NCI-H2171 (cell line): ENCODE measurements around the gene SINHCAF.
"Not testable (repeated sequence)": the region's sequence is repeated elsewhere in the genome, so short reads cannot be mapped to it uniquely, and the experiment has no call there.

Experiments used
- DNase-seq: peaks from one replicate; lab custom pipeline; 2025; lab: John Stamatoyannopoulos, UW

The SINHCAF gene

DNA sequence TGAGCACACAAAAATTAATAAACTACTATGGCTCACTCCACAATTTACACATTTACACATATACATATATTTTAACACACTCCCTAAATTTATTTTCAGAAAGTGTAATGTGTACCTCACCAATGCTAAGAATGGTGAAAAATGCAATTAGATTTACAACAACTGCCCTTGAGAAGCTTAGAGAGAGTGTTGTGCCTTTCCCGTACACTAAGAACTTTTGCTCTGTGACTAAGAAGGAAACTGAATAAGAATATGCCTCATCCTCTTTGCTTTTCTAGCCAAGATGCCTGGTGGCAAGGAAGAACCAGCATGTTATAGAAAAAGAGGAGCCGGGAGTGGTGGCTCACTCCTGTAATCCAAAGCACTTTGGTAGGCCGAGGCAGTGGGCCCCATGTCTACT is 62.3 kb downstream of the SINHCAF start:
- DNase-seq = no peak

DNA sequence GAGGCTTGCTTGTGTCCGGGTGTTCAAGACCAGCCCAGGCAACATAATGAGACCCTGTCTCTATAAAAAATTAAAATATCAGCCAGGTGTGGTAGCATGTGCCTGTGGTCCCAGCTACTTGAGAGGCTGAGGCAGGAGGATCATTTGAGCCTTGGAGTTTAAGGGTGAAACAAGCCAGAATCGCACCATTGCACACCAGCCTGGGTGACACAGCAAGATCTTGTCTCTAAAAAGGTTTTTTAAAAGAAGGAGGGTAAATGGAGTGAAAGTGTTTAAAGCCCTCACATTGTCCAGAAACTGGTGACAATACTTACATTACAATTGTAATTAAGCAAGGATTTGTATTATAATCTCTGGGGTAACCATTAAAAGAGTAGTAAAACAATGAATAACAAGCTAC is 64.2 kb downstream of the SINHCAF start:
- no peak for DNase-seq

DNA sequence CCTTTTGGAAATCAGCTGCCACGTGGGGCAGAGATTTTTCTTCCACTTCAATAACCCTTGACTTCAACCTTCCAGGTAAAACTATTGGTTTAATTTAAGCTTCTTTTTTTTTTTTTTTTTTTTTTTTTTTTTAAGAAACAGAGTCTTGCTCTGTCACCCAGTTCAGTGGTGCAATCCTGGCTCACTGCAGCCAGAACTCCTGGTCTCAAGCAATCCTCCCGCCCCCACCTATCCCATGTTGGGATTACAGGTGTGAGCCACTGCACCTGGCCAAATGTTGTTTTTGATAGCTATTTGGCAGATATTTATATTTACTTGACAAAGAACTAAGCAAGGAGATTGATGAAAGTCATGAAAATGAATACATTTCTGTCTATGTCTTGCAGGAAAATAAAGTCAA is 65.1 kb downstream of the SINHCAF start:
- DNase-seq = peak; percentile 11

DNA sequence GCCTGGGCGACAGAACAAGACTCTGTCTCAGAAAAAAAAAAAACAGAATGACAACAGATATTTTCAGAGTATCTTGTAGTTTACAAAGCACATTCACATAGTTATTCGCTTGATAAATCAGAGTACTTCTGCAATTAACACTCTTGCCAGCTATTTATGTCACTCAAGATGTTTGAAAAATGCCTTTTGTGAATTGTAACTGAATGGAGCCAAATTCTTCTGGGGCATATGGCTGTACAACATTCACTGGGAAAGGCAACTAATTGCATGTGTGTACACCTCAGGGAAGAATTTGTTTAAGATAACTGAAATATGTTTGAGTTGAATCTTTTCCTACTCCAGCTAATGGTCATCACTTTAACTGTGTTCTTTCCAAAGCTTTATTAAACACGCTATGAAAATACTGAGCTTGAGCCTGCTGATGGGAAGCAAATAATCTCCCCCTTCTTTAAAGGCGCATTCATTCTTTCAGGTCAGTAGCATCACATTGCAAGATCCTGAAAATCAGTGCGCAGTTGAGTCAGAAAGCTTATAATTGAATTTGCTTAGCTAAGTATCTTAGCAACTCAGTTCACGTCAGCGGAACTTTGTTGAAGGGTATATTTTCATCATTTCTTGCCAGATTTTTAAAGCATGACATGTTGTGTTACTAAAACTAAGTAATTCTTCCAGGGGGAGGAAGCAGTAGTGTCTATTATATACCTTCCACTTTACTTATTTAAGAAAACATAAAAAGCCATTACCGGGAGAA is 66.6 kb downstream of the SINHCAF start:
- no peak for DNase-seq

DNA sequence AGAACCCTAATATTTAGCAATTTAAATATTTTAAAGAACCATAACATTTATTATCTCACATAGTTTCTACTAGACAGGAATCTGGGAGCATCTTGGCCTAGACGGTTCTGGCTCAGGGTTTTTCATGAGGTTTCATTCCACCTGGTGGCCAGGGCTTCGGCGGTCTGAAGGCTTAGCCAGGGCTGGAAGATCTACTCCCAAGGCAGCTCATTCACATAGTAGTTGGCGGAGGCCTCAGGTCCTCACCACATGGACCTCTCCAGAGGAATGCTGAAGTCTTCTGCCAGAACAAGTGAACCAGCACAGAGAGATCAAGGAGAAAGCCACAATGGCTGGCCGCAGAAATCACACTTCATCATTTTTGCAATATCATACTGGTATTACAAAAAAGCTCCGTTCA is 68.2 kb downstream of the SINHCAF start:
- no peak for DNase-seq

DNA sequence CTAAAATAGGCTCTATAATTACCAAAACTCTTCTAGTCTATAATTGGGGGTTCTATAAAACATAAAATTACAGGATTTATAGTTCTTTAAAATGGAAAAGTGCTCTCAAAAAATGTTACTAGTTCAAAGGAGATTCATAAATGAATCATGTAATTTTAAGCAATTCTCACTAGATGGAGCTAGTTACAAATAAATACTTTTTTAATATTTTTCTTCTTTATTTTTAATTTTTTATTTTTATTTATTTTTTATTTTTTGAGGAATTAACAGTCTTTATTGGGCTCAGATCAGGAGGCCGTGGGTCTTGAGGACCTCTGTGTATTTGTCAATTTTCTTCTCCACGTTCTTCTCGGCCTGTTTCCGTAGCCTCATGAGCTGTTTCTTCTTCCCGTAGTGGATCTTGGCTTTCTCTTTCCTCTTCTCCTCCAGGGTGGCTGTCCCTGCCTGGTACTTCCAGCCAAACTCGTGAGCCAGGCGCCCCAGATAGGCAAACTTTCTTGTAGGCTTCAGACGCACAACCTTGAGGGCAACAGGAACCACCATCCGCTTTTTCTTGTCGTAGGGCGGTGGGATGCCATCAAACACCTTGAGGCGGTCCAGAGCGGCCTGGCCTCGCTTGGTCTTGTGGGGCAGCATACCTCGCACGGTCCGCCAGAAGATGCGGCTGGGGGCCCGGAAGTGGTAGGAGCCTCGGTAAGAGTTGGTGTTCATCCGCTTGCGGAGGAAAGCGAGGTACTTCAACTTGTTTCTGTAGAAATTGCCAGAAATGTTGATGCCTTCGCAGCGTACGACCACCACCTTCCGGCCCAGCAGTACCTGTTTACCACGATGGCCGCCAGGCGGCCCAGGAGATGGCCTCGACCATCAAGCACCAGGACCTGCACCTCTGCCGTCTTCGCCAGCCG is 74.0 kb downstream of the SINHCAF start:
- not testable (repeated sequence) for DNase-seq

DNA sequence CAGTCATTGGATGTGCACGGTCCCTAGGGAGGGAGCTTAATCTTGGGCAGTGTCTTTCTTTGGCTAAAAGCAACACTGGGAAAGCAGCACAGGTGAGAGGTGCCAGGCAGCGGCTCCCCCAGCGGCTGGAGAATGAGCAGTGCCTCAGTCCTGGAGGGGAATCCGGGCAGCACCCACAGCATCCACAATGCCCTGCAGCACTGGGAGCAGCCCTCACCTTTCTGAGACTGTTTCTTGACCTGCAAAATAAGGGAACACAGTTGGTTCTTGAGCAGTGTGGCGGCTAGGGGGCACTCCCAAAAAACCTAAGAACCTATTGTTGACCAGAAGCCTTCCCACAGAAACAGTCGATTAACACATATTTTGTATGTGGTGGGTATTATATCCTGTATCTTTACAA is 75.8 kb downstream of the SINHCAF start:
- no peak for DNase-seq

DNA sequence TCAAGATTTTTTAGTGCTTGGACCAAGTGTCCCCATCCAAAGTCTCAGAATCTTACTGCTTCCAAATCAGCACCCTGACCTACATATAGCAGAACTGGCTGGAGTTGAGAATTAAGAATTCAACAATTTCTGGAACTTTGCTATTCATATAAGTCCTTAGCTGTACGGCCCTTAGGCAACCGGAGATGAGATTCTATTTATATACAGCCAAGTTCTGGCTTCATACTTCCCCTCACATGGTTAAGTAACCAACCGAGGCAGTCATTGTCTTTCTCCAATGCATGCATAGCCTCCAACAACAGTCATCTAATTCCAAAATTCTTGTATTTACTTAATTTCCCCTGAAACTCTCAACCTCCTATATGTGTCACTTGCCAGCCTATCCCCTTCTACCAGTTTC is 76.6 kb downstream of the SINHCAF start:
- DNase-seq = no peak

DNA sequence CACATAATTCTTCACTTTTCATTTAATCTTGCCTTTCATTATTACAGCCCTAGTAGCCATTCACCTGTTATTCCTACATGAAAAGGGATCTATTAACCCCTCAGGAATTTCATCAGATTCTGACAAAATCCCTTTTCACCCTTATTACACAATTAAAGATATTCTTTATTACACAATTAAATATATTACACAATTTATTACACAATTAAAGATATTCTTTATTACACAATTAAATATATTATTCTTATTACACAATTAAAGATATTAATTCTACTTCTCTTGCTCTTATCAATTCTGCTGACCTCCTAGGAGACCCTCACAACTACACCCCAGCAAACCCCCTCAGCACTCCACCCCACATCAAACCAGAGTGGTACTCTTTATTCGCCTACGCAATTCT is 77.1 kb downstream of the SINHCAF start:
- no peak for DNase-seq

DNA sequence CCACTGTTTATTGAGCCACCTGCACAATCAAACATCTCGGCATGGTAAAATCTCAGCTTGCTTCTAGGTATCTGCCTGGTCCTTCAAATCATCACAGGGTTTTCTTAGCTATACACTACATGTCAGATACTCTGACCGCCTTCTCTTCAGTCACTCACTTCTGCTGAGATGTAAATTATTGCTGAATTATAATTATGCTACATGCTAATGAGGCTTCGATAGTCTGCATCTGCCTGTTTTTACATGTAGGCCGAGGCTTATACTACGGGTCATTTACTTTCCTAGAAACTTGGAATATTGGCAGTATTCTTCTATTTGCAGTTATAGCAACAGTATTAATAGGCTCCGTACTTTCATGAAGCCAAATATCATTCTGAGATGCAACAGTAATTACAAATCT is 77.6 kb downstream of the SINHCAF start:
- DNase-seq = no peak

DNA sequence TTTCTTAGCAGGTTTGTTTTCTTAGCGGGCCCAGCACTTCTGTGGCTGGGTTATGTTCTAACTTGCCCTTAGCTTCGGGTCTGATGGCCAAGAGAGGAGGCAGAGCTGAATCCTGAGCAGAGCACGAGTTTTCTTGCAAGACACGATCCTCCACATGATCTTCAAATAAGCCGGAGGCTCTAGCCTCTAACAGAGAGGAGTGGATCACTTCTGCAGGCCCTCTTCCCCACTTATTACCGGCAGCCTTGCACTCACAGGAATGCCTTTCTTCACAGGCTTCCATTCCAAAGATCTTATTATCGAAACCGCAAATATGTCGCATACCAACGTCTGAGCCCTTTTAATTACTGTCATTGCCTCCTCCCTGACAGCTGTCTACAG is 79.5 kb downstream of the SINHCAF start:
- DNase-seq = no peak

DNA sequence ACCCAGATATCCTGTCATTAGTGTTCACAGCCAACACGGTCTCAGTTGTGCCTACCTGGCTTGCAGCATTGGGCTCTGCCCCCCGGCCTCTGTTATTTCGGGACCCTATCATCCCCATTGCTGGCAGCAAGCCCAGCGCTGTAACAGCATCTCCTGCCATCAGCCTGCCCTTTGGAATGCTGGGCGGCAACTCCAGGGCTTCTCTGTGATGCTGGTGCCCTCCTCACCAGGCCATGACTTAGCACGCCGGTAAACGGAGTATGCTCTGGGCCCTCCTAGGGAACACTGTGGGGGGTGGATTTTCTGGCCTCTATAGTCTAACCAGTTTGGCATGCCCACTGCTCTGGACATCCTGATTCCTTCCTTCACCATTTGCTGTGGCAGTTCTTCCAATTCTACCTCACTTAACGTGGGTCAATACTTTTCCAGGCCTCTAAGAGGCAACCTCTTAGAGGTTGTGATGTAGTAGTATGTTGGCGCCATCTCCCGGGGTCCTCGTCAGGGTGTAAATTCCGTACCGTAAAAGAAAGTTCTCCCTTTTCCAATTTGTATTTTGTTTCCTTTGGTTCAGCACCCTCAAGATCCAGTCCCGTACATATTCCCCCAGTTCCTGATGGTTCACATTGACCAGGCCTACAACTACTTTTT is 80.0 kb downstream of the SINHCAF start:
- no peak for DNase-seq

DNA sequence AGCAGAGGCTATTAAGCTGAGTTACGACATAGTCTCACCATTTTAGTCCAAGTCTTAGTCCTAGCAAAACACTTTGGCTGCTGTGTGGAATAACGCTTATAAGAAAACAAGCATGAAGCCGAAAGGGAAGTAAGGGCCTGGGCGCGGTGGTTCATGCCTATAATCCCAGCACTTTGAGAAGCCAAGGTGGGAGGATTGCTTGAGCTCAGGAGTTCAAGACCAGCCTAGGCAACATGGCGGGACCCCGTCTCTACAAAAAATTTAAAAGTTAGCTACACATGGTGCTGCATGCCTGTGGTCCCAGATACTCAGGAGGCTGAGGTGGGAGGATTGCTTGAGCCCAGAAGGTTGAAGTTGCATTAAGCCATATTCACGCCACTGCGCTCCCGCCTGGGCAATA is 83.5 kb downstream of the SINHCAF start:
- DNase-seq = not testable (repeated sequence)

DNA sequence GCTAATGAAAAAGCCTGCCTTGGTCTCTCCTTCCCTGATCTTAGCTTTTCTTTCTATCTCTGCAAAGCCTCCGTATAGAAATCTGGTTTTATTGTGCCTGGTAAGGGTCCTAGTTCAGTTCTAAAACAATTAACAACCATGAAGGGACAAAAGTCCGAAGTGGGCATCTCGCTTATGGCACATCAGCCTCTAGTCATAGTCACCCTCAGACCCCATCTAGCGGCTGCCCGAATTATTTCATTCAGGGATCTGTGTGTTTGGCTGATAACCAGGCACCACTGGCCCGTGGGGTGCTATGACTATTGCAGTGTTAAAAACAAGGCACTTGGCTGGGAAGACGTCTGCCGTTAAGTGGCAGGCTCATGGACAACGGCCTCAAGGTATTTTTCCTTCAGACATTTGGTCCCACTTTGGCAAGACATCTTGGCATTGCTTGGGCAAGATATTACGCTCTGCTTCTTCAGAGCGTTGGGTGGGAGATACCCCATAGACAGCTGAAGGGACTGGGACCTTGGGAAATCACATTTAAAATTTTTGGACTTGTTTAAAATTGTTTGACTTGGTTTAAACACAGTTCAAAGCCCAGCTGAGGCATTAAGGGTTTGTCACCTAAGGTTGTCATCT is 87.1 kb downstream of the SINHCAF start:
- peak; percentile 28 for DNase-seq

DNA sequence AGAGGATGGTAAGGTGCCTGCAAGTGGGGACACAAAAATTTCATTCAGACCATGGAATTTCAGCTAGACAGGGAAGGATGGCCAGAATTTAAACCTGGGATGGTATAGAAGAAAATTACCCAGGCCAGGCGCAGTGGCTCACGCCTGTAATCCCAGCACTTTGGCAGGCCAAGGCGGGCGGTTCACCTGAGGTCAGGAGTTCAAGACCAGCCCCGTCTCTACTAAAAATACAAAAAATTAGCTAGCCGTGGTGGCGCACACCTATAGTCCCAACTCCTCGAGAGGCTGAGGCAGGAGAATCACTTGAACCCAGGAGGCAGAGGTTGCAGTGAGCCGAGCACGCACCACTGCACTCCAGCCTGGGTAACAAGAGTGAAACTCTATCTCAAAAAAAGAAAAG is 87.6 kb downstream of the SINHCAF start:
- DNase-seq = not testable (repeated sequence)

DNA sequence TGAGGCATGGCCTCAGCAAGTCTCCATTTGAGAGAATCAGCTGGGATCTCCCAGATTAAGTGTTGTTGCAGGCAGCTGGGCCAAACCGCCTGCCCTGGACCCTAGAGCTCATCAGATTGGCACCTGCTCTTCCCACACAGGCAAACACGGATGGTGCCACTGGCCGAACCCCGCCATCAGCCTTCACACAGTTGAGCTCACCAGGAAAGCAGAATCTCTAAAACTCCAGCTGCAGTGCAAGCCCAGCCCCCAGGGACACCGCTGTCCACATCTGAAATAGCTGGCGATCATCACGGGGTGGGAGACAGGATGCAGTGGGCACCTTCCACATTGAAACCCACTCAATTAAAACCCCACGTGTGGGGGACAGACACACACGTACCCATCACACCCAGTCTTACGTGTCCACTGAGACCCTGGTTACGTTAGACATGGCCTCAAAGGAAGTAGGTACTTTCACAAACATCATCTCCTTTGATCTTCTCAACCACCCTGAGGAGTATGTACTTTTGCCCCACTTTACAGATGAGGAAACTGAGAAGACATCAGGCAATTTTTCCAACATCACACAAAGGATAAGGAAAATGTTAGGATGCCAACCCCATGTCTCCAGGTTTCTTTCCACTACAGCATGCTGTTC is 88.8 kb downstream of the SINHCAF start:
- DNase-seq = no peak

DNA sequence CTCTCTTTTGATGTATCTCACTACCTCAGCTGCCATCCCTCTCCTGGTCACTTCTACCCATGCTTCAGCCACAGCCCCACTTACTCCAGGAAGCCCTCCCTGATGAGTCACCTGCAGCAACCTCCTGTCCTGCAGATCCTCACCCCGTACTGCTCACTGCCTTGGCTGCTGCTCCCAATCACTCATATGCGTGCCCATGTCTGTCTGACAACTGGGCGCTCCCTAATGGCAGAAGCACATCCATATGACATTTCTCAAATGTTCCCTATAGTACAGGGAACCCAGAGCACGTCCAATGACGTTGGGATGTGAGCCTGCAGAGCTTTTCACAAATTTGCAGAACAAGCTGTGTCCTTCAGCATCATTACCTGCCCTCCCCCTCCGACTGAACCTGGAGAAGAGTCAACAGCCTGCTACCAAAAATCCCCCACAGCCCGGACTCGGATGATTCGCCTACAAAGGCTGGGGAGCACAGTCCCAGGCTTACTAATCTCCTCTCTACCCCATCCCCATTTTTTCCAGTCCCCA is 90.0 kb downstream of the SINHCAF start:
- no peak for DNase-seq

DNA sequence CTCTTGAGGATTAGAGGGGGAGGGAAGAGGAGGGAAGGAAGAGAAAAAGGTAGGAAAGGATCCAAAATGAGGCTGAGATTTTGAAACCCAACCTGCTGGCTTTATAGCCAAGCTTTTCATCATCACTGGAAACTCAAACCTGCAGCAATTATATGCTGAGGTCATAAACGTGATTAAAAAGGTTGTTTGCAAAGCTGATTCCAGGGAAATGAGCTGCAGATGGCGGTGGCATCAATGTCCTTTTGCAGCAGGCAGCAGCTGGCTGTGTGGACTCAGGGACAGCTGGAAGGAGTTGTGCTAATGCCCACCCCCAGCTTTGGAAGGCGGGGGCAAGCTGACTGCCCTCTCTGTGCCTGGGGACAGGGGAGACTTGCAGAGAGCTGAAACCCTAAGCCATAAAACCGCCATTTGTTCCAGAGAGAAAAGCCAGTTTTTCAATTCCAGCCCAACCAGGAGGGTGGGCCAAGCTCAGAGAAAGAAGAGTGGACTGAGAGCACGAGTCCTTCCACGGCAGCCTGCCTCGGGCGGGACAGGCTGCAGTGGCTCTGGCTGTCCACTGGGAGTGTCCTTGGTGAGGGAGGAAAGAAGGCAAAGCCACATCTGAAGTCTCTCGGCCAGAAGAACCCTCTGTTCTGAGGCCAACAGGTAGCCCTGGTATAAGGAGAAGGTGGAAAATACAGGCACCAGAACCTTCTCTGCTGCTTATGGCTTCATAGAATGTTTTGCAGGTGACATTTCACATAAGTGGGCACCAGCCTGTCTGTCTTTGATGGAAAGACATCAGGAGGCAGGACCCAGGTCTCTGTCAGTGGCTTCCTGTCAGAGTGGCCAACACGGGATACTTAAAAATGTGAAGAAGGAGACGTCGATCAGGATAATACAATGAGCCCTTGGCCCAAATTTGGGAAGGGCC is 90.7 kb downstream of the SINHCAF start:
- DNase-seq = peak; percentile 70

DNA sequence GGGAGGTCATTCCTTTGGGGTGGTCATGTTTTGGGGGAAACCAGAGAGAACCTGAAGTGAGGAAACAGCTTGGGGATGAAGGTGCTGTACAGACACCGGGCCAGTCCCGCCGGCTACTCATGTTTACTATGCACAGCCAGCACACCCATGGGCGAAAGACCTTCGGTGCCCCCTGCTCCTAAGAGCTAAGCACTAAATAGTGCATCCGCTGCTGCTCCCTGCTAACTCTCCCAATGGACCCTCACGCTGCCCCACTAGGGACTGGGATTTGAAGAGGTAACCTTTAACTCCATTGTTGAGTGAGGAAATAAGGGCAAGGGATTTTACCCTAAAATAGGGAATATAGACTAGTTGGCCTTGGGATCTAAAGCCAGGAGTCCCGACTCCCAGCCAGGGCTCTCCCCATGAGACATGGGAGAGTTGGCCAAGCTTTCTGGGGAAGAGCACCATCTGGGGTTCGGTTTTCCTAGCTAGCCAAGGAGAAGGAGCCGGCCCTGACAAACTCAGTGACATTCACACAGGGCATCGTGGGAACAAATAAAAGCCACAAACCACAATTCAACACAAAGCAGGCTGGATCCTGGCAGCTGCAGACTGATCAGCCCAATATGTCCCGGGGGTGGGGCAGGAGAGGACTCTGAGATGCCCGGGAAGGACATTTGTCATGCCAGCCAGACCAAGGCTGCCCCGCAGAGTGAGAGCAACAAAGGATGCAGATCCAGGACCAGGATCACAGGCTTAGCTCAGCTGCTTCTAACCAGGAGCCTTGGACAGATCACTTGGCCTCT is 91.7 kb downstream of the SINHCAF start:
- DNase-seq = no peak
